Mucosa of descending colon (tissue), 3 donors: ENCODE data around the gene ATRNL1. TPM values are rescaled to one million over a fixed set of nuclear protein-coding genes. Genes with fewer than 3 reads are reported as not detected.

Experiments used
- ATAC-seq: fragments of 200-7000 bp; cut with Tn5 transposase; one replicate; pipeline ENCODE4 v1.9.1; 2020; ENCODE audit warnings: mild to moderate bottlenecking, moderate library complexity
- DNase-seq, 3 donors: peaks; one replicate each; pipeline ENCODE4 v3.0.0-alpha.2; 2020
- H3K36me3 ChIP-seq: fragments of 200-600 bp; one replicate; pipeline ENCODE4 v1.8.0; 2021; ENCODE audit warnings: low read depth, mild to moderate bottlenecking
- H3K4me1 ChIP-seq: fragments of 200-600 bp; one replicate; pipeline ENCODE4 v1.8.0; 2021; ENCODE audit warnings: low read depth, mild to moderate bottlenecking
- H3K4me3 ChIP-seq: fragments of 200-600 bp; one replicate; pipeline ENCODE4 v1.8.0; 2021; ENCODE audit warnings: mild to moderate bottlenecking
- H3K9me3 ChIP-seq: fragments of 200-600 bp; one replicate; pipeline ENCODE4 v1.8.0; 2021; ENCODE audit warnings: mild to moderate bottlenecking
- CTCF ChIP-seq: fragments of 200-600 bp; IDR thresholded peaks from one replicate; pipeline ENCODE4 v1.8.0; 2022; ENCODE audit warnings: antibody characterized with exemption, mild to moderate bottlenecking
- intact Hi-C, 2 donors: fragments of 100-400 bp; cut with DNase I in 1 of 2; cut with micrococcal nuclease in 1 of 2; formaldehyde crosslinking; loops; one replicate each; pipeline versions ENCODE4 v1.11.0 to v1.11.1; 2022; cut with DNase I, micrococcal nuclease
- total RNA-seq, 3 donors: library from RNA; stranded (reverse); fragmentation: NEBNext Ultra II Directional in 2 of 3; extraction: Animal tissue kit (Norgen Biotek cat#: 25700) in 2 of 3; gene quantifications; one replicate each; pipeline versions ENCODE4 v1.2.1 to v1.2.4, GENCODE V29; 2021 to 2023
- donor health status: DM: no; HTN: no; CAD: no; lungs with moderate emphysema.
- donor health status: DM: no; HTN: no; CAD: no.
- donor health status: DM: no; HTN: yes; CAD: no.

Gene ATRNL1
- total RNA-seq, 3 donors from 2014 or later: 0.58 to 61.7 (median 1.8) TPM

GRCh38 chr10:115660391-115660790 lies 567.2 kb downstream of the ATRNL1 start:
- DNase-seq (no peak), ATAC-seq (no peak)
- no peaks in the 10 kb centered on the region for H3K9me3 ChIP-seq
- intact Hi-C loops: no loop called here
- H3K36me3 ChIP-seq: no peaks in the 10 kb centered on the region
- H3K4me1 ChIP-seq: no peaks in the 10 kb centered on the region
- no peak for TF ChIP-seq CTCF
- no peak overlapping the region for H3K4me3 ChIP-seq

GRCh38 chr10:115662422-115662821 lies 569.3 kb downstream of the ATRNL1 start:
- TF ChIP-seq CTCF: no peak
- H3K36me3 ChIP-seq: no peaks in the 10 kb centered on the region
- no peak for DNase-seq
- H3K9me3 ChIP-seq: no peaks in the 10 kb centered on the region
- ATAC-seq: no peak
- no peak overlapping the region for H3K4me3 ChIP-seq
- no peaks in the 10 kb centered on the region for H3K4me1 ChIP-seq
- intact Hi-C loops: no loop called here

GRCh38 chr10:115665549-115665948 lies 572.4 kb downstream of the ATRNL1 start:
- DNase-seq (no peak), ATAC-seq (no peak)
- Histone ChIP-seq H3K4me1 (no peaks in the 10 kb centered on the region), H3K36me3 (no peaks in the 10 kb centered on the region), H3K9me3 (no peaks in the 10 kb centered on the region), H3K4me3 (no peak overlapping the region)
- intact Hi-C loops: no loop called here
- no peak for TF ChIP-seq CTCF

GRCh38 chr10:115674496-115674895 lies 581.3 kb downstream of the ATRNL1 start:
- TF ChIP-seq CTCF: no peak
- no peaks in the 10 kb centered on the region for H3K36me3 ChIP-seq
- no peak overlapping the region for H3K4me3 ChIP-seq
- DNase-seq (no peak), ATAC-seq (no peak)
- intact Hi-C loops: no loop called here
- H3K9me3 ChIP-seq: no peaks in the 10 kb centered on the region
- H3K4me1 ChIP-seq: no peaks in the 10 kb centered on the region

GRCh38 chr10:115696747-115697146 lies 603.6 kb downstream of the ATRNL1 start:
- Histone ChIP-seq H3K4me1 (no peaks in the 10 kb centered on the region), H3K4me3 (no peak overlapping the region), H3K9me3 (no peaks in the 10 kb centered on the region), H3K36me3 (no peaks in the 10 kb centered on the region)
- intact Hi-C loops: no loop called here
- DNase-seq: no peak
- TF ChIP-seq CTCF: no peak
- no peak for ATAC-seq

- H3K36me3 ChIP-seq: no peaks in the 10 kb centered on the region
- H3K9me3 ChIP-seq: no peaks in the 10 kb centered on the region
- H3K4me1 ChIP-seq: no peaks in the 10 kb centered on the region
- TF ChIP-seq CTCF: no peak
- no peak for DNase-seq
- intact Hi-C loops: no loop called here
- no peak for ATAC-seq
- no peak overlapping the region for H3K4me3 ChIP-seq
These were observed 612.9 kb downstream of the ATRNL1 start for GRCh38 chr10:115706026-115706425.
